HCT116 (cell line): Measurements from ENCODE around the gene CCRL2. TPM values are rescaled to one million over a fixed set of nuclear protein-coding genes. Genes with fewer than 3 reads are reported as not detected.

Experiments used
- ATAC-seq: fragments of 200-7000 bp; cut with Tn5 transposase; 2 replicates; pipeline ENCODE4 v1.9.1; 2020; ENCODE audit warnings: mild to moderate bottlenecking, moderate library complexity
- BruUV-seq: library from RNA; stranded (reverse); fragments of 400-500 nt; replicated peaks from 2 replicates; lab custom pipeline; 2021; lab: Mats Ljungman, UMichigan
- CTCF ChIA-PET: fragments of 300-600 bp; sonication (Branson Sonifier 250); formaldehyde crosslinking; loops from one replicate; lab custom pipeline; 2021; ENCODE audit warnings: antibody characterized with exemption; lab: Charles Lee
- POLR2A ChIA-PET: fragments of 300-600, 350-600 bp; sonication (Branson Sonifier 250); formaldehyde crosslinking; loops from one replicate; lab custom pipeline; 2021; ENCODE audit warnings: antibody characterized with exemption; lab: Charles Lee
- RAD21 ChIA-PET, 2 experiments: fragments of 300-600 bp; sonication (Branson Sonifier 250); formaldehyde crosslinking; loops; one replicate each; lab custom pipeline; 2023; ENCODE audit warnings: low total read pairs in 2 of 2; ENCODE audit not compliant: uncharacterized antibody in 2 of 2, unreplicated experiment in 2 of 2, low non-redundant PET in 1 of 2; lab: Charles Lee
- DNase-seq: peaks from one replicate; pipeline ENCODE4 v3.0.0-alpha.2; 2010; ENCODE audit warnings: low read depth, low spot score
- H2AFZ ChIP-seq: fragments of 200-600 bp; shearing (Covaris generic), sonication (generic); 2 replicates; pipeline ENCODE4 v1.6.1; 2017; ENCODE audit warnings: low read depth, mixed run types, mixed read lengths, antibody characterized with exemption, low read length; ENCODE audit not compliant: poor library complexity, severe bottlenecking
- H3K27ac ChIP-seq: 2 replicates; pipeline ENCODE4 v1.5.1; 2012; ENCODE audit warnings: low read depth, low read length
- H3K27me3 ChIP-seq: fragments of 200-600 bp; sonication (generic); 2 replicates; pipeline ENCODE4 v1.6.1; 2016; ENCODE audit warnings: mixed run types, low read length, mixed read lengths; ENCODE audit not compliant: insufficient read depth
- H3K36me3 ChIP-seq, 2 experiments: fragments of 200-500 bp in 1 of 2; fragments of 200-600 bp in 1 of 2; sonication (Bioruptor generic) in 1 of 2; sonication (generic) in 1 of 2; 2 replicates each; pipeline versions ENCODE4 v1.5.1 to v1.6.1; 2014 to 2016; ENCODE audit warnings: low read length in 2 of 2, inconsistent platforms in 1 of 2, mixed read lengths in 1 of 2, mixed run types in 1 of 2; ENCODE audit not compliant: insufficient read depth in 2 of 2, control insufficient read depth in 1 of 2
- H3K4me1 ChIP-seq, 2 experiments: fragments of 200-600 bp in 1 of 2; sonication (generic) in 1 of 2; 2 replicates each; pipeline versions ENCODE4 v1.5.1 to v1.6.1; 2012 to 2017; ENCODE audit warnings: low read length in 2 of 2, inconsistent platforms in 1 of 2, mild to moderate bottlenecking in 1 of 2, mixed read lengths in 1 of 2, mixed run types in 1 of 2, moderate library complexity in 1 of 2; ENCODE audit not compliant: insufficient read depth in 2 of 2, control insufficient read depth in 1 of 2
- H3K4me2 ChIP-seq: fragments of 200-600 bp; sonication (generic); 2 replicates; pipeline ENCODE4 v1.6.1; 2017; ENCODE audit warnings: mixed run types, low read length, mixed read lengths
- H3K4me3 ChIP-seq, 2 experiments: fragments of 200-600 bp in 1 of 2; sonication (generic) in 1 of 2; replicated peaks in 1 of 2; 2 replicates each; pipeline ENCODE4 v1.5.1; 2011 to 2016; ENCODE audit warnings: low read length in 2 of 2, control low read depth in 1 of 2, low read depth in 1 of 2, mild to moderate bottlenecking in 1 of 2, mixed read lengths in 1 of 2, mixed run types in 1 of 2
- H3K79me2 ChIP-seq: fragments of 200-600 bp; sonication (generic); 2 replicates; pipeline ENCODE4 v1.6.1; 2017; ENCODE audit warnings: mild to moderate bottlenecking, mixed run types, low read length, moderate library complexity, mixed read lengths; ENCODE audit not compliant: insufficient read depth
- H3K9ac ChIP-seq: fragments of 200-600 bp; sonication (generic); 2 replicates; pipeline ENCODE4 v1.6.1; 2016; ENCODE audit warnings: low read length, mixed read lengths
- H3K9me2 ChIP-seq: fragments of 200-600 bp; sonication (generic), shearing (Covaris generic); 2 replicates; pipeline ENCODE4 v1.6.1; 2017; ENCODE audit warnings: mixed run types, mild to moderate bottlenecking, moderate library complexity; ENCODE audit not compliant: insufficient read depth
- H3K9me3 ChIP-seq, 2 experiments: fragments of 200-500 bp in 1 of 2; fragments of 200-600 bp in 1 of 2; sonication (Bioruptor generic) in 1 of 2; sonication (generic) in 1 of 2; 2 replicates each; pipeline ENCODE4 v1.6.1; 2014 to 2017; ENCODE audit warnings: low read length in 2 of 2, mixed read lengths in 2 of 2, inconsistent platforms in 1 of 2, low read depth in 1 of 2, mild to moderate bottlenecking in 1 of 2, mixed run types in 1 of 2, moderate library complexity in 1 of 2; ENCODE audit not compliant: control insufficient read depth in 1 of 2, insufficient read depth in 1 of 2
- H4K20me1 ChIP-seq: fragments of 200-600 bp; sonication (generic), shearing (Covaris generic); 2 replicates; pipeline ENCODE4 v1.6.1; 2017; ENCODE audit warnings: mixed run types, mild to moderate bottlenecking, moderate library complexity; ENCODE audit not compliant: insufficient read depth
- EGR1 ChIP-seq: IDR thresholded peaks from 2 replicates; pipeline ENCODE4 v1.6.1; 2012; ENCODE audit warnings: low read depth
- EZH2 ChIP-seq: fragments of 200-600 bp; sonication (generic); IDR thresholded peaks from 2 replicates; pipeline ENCODE4 v1.6.1; 2017; ENCODE audit warnings: antibody characterized with exemption, mixed run types
- JUND ChIP-seq: IDR thresholded peaks from 2 replicates; pipeline ENCODE4 v1.6.1; 2012
- POLR2AphosphoS5 ChIP-seq: IDR thresholded peaks from 2 replicates; pipeline ENCODE4 v1.6.1; 2011; ENCODE audit warnings: mild to moderate bottlenecking, low read depth, low read length, moderate library complexity
- RAD21 ChIP-seq: IDR thresholded peaks from 2 replicates; pipeline ENCODE4 v1.6.1; 2012; ENCODE audit warnings: low read depth, mild to moderate bottlenecking
- SRF ChIP-seq: IDR thresholded peaks from 2 replicates; pipeline ENCODE4 v1.6.1; 2012; ENCODE audit warnings: low read depth
- YY1 ChIP-seq: IDR thresholded peaks from 2 replicates; pipeline ENCODE4 v1.6.1; 2011; ENCODE audit warnings: low read length, low read depth, moderate library complexity, mild to moderate bottlenecking; ENCODE audit not compliant: insufficient replicate concordance; ENCODE audit errors: extremely low read depth
- ZBTB33 ChIP-seq: IDR thresholded peaks from 2 replicates; pipeline ENCODE4 v1.6.1; 2011; ENCODE audit warnings: mild to moderate bottlenecking, low read length, moderate library complexity; ENCODE audit not compliant: insufficient replicate concordance; ENCODE audit errors: extremely low read depth
- ZFX ChIP-seq: fragments of 450-650 bp; IDR thresholded peaks from 2 replicates; pipeline ENCODE4 v1.6.1; 2017
- ZNF274 ChIP-seq: fragments of 200-500 bp; sonication (Bioruptor generic); IDR thresholded peaks from 2 replicates; pipeline ENCODE4 v1.6.1; 2014; ENCODE audit warnings: mild to moderate bottlenecking, low read depth, low read length, inconsistent platforms
- intact Hi-C: fragments of 100-400 bp; cut with micrococcal nuclease; formaldehyde crosslinking; loops from 2 replicates; pipeline ENCODE4 v1.10.0; 2022
- total RNA-seq: library from RNA; stranded (reverse); gene quantifications from one replicate; pipeline ENCODE4 v1.2.1, GENCODE V29; 2021; ENCODE audit not compliant: unreplicated experiment
- TF ChIP-seq, protein P1 (sequence below): IDR thresholded peaks from 2 replicates; pipeline ENCODE4 v1.6.1; 2012

The CCRL2 gene
- total RNA-seq, 1 experiment from 2014 or later = not detected

DNA sequence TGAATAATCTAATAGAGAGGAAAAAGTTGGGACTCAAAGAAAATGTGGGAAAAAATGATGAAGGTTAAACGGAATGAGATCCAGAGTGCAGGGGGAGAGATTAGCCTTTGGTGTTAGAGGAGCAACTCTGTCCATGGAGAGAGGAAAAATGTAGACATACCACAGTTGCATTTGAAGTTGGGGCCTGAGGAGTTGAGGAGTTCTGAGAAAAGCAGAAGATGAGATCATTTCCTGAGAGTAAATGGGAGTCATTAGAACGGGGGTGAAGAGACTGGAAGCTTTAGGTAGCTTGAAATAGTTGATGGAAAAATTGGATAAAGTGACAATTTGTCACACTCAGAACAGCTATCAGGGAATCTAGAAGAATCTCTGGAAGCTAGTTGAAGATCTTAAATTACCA is 7.5 kb upstream of the CCRL2 start:
- Histone ChIP-seq H3K4me3 (no peak overlapping the region), H4K20me1 (no peaks in the 10 kb centered on the region), H3K36me3 (no peaks in the 10 kb centered on the region), H3K4me1 (no peaks in the 10 kb centered on the region), H3K9me2 (no peaks in the 10 kb centered on the region), H3K27ac (no peak overlapping the region), H3K4me2 (no peak overlapping the region), H3K9me3 (no peaks in the 10 kb centered on the region), H3K79me2 (no peaks in the 10 kb centered on the region), H2AFZ (no peak overlapping the region), H3K9ac (no peak overlapping the region), H3K27me3 (no peaks in the 10 kb centered on the region)
- intact Hi-C loops = no loop called here
- POLR2A ChIA-PET = no interaction called here
- TF ChIP-seq YY1 (no peak), EGR1 (no peak), JUND (no peak), SRF (no peak), ZBTB33 (no peak)
- RAD21 ChIA-PET = no interaction called here
- ATAC-seq (no peak), DNase-seq (no peak)
- no TSS peak for BruUV-seq
- CTCF ChIA-PET = no interaction called here

DNA sequence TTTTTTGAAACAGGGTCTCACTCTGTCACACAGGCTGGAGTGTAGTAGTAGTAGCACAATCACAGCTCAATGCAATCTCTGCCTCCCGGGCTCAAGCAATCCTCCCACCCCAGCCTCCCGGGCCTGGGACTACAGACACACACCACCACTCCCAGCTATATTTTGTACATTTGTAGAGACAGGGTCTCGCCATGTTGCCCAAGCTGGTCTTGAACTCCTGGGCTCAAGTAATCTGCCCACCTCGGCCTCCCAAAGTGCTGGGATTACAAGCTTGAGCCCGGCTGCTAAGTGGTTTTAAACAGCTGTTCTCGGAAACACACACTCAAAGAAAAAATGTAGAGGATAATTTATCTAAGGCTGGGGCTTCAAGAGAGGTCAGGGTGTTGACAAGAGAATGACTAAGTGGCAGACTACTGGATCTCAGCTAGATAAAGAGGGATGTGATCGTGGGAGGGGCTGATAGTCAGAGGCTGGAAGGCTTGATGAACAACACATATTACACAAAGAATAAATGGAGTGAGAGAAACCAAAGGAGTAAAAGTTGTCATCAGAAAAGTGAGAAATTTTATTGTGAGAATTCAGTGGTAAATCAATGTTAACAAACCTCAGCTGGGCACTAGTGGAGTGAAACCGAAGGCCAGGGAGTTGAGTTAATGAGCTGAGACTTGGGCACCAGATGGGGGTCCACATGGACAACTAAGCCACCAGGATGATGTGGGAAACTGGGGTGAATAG is 6.9 kb upstream of the CCRL2 start:
- Histone ChIP-seq H3K9me3 (no peaks in the 10 kb centered on the region), H3K9ac (no peak overlapping the region), H3K9me2 (no peaks in the 10 kb centered on the region), H3K27ac (no peak overlapping the region), H3K27me3 (no peaks in the 10 kb centered on the region), H3K36me3 (no peaks in the 10 kb centered on the region), H3K4me2 (no peak overlapping the region), H4K20me1 (no peaks in the 10 kb centered on the region), H3K79me2 (no peaks in the 10 kb centered on the region), H3K4me3 (no peak overlapping the region), H3K4me1 (no peaks in the 10 kb centered on the region), H2AFZ (no peak overlapping the region)
- POLR2A ChIA-PET = no interaction called here
- intact Hi-C loops = no loop called here
- TF ChIP-seq ZBTB33 (no peak), JUND (no peak), ZNF274 (no peak), RAD21 (no peak), EGR1 (no peak), ZFX (no peak), EZH2 (no peak), SRF (no peak), POLR2AphosphoS5 (no peak)
- TF ChIP-seq, protein P1, sequence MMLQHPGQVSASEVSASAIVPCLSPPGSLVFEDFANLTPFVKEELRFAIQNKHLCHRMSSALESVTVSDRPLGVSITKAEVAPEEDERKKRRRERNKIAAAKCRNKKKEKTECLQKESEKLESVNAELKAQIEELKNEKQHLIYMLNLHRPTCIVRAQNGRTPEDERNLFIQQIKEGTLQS = no peak
- DNase-seq = no peak
- BruUV-seq = no TSS peak
- RAD21 ChIA-PET = no interaction called here
- CTCF ChIA-PET = no interaction called here
- no peak for ATAC-seq
